ENCODE data around the gene LRPAP1.

Gene LRPAP1

DNA sequence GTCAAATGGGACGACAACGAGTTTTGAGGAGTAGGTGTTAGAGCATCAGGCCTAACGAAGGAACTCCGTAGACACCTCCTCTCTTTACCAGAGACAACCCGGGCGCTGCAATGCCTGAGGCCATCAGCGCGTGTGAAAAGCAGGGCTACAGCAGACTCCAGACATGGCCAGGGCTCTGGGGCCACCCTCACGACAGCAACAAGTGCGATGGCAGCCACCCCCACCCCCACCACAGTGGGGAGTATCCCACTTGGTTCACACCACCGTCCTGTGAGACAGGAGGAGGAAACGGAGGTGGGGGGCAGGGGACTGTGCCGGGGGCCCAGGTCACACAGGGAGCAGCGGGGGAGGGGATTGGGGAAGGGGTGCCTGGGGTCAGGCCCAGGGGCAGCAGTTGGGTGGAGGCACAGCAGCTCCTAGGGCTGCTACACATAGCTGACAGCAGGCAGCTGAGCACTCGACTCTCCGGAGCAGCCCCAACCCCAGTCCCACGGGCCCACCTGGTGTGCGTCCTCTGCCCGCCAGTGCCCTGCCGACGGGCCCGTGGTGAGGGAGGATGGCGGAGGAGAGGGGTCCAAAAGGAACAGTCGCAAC lies 8.5 kb downstream of the LRPAP1 start:
- Histone ChIP-seq H3K9ac (ENCODE audit: low read length in 2 of 2) (no peak overlapping the region), H3K27me3 (ENCODE audit: control insufficient read depth in 1 of 2, insufficient read depth in 2 of 2, low read length in 2 of 2) (no peaks in the 10 kb centered on the region), H3K36me3 (ENCODE audit: control insufficient read depth in 2 of 2, insufficient read depth in 2 of 2, low read length in 2 of 2) (peaks cover 36 to 46% of the 10 kb centered on the region in 2 donors), H3K4me3 (ENCODE audit: low read length in 2 of 2) (no peak overlapping the region), H3K4me1 (ENCODE audit: control insufficient read depth, insufficient read depth, low read length) (peaks cover 2% of the 10 kb centered on the region), H3K27ac (ENCODE audit: low read length) (no peak overlapping the region), H3K9me3 (ENCODE audit: control insufficient read depth in 2 of 2, low read length in 2 of 2) (no peaks in the 10 kb centered on the region)

DNA sequence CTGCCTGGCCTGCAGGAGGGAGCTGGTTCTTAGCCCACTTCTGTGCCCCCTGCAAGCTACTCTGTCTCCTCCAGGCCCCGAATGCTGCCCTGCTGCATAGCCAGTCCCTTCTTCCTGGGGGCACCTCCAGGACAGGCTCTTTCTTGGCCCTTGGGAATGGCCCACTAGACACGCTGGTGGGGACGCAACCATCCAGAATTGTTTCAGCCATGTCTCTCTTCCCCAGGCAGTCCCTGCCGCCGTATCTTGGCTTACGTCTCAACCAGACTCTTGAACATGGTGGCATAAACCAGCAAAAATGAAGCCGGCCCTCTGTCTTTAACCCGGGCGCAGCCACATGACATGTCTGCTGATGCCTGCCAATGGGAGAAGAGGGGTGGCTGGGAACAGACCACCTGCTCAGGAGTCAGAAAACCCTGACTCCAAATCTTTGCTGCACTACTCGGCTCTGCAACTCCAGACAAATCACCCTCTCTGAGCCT lies 9.0 kb downstream of the LRPAP1 start:
- H3K4me1 ChIP-seq (ENCODE audit: control insufficient read depth, insufficient read depth, low read length), result peaks cover 2% of the 10 kb centered on the region

DNA sequence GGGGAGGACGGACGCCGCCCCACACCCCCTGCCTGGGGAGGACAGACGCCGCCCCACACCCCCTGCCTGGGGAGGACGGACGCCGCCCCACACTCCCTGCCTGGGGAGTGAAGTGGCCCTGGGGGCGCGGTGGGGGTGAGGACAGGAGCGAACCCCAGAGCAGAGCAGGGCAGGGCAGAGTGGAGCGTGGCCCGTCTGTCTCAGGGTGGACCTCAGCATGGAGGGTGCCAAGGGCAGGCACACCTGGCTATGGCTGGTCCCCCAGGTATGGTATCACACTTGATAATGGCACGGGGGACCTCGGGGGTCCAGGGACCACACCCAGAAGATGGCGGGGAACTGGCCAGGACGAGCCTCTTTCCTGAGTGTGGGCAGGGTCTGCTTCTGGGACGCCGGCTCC lies 9.6 kb downstream of the LRPAP1 start:
- Histone ChIP-seq H3K9ac (ENCODE audit: low read length in 2 of 2) (no peak overlapping the region), H3K9me3 (ENCODE audit: control insufficient read depth in 2 of 2, low read length in 2 of 2) (no peaks in the 10 kb centered on the region), H3K4me1 (ENCODE audit: control insufficient read depth, insufficient read depth, low read length) (peaks cover 2% of the 10 kb centered on the region), H3K36me3 (ENCODE audit: control insufficient read depth in 2 of 2, insufficient read depth in 2 of 2, low read length in 2 of 2) (peaks cover 41 to 48% of the 10 kb centered on the region in 2 donors), H3K27me3 (ENCODE audit: control insufficient read depth in 1 of 2, insufficient read depth in 2 of 2, low read length in 2 of 2) (no peaks in the 10 kb centered on the region), H3K27ac (ENCODE audit: low read length) (no peak overlapping the region), H3K4me3 (ENCODE audit: low read length in 2 of 2) (no peak overlapping the region)

More for the DNA sequence above, 9.0 kb downstream of the LRPAP1 start:
- no peak overlapping the region for H3K4me3 ChIP-seq (ENCODE audit: low read length in 2 of 2)
- no peaks in the 10 kb centered on the region for H3K27me3 ChIP-seq (ENCODE audit: control insufficient read depth in 1 of 2, insufficient read depth in 2 of 2, low read length in 2 of 2)
- no peaks in the 10 kb centered on the region for H3K9me3 ChIP-seq (ENCODE audit: control insufficient read depth in 2 of 2, low read length in 2 of 2)
- peaks cover 39 to 44% of the 10 kb centered on the region in 2 donors for H3K36me3 ChIP-seq (ENCODE audit: control insufficient read depth in 2 of 2, insufficient read depth in 2 of 2, low read length in 2 of 2)
- no peak overlapping the region for H3K27ac ChIP-seq (ENCODE audit: low read length)
- H3K9ac ChIP-seq (ENCODE audit: low read length in 2 of 2), result no peak overlapping the region

DNA sequence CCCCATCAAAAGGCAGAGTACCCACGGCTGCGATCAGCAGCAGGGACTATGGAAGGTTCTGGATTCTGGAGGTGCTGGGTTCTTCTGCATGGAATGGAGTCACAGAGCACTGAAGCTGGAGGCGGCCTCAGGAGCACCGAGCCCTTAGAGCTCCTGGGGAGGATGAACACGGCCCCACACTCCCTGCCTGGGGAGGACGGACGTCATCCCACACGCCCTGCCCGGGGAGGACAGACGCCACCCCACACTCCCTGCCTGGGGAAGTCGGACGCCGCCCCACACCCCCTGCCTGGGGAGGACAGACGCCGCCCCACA lies 9.9 kb downstream of the LRPAP1 start:
- Histone ChIP-seq H3K27ac (ENCODE audit: low read length) (no peak overlapping the region), H3K36me3 (ENCODE audit: control insufficient read depth in 2 of 2, insufficient read depth in 2 of 2, low read length in 2 of 2) (peaks cover 43 to 52% of the 10 kb centered on the region in 2 donors), H3K4me1 (ENCODE audit: control insufficient read depth, insufficient read depth, low read length) (peaks cover 2% of the 10 kb centered on the region), H3K4me3 (ENCODE audit: low read length in 2 of 2) (no peak overlapping the region), H3K9ac (ENCODE audit: low read length in 2 of 2) (no peak overlapping the region), H3K9me3 (ENCODE audit: control insufficient read depth in 2 of 2, low read length in 2 of 2) (no peaks in the 10 kb centered on the region), H3K27me3 (ENCODE audit: control insufficient read depth in 1 of 2, insufficient read depth in 2 of 2, low read length in 2 of 2) (no peaks in the 10 kb centered on the region)

DNA sequence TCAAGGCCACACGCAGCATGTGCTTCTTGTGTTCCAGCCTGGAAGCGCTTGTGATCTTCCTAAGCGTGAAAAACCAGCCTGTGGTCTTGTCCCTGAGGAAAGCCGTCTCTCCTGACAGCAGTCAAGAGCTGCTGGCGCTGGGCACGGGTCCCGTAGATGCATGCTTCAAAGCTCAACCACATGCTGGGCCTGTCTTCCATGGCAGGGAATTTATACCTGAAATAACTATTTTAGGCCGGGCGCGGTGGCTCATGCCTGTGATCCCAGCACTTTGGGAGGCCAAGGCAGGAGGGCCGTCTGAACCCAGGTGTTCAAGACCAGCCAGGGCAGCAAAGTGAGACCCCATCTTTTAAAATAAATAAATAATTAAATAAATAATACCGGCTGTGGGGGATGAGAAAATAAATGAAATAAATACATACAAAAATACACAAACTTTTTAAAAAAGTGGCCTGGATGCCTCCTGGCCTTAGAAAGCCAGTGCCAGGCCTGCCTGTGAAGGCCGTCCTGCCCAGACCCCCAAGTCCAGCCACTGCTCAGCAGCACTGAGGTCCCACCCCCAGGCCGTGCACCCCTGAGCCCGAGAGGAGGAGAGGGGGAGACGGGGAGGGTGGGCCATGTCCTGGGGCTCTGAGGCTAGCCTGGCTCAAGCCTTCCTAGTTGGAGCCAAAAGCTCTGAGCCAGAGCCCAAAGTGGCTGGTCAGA lies 10.4 kb downstream of the LRPAP1 start:
- Histone ChIP-seq H3K4me1 (ENCODE audit: control insufficient read depth, insufficient read depth, low read length) (peaks cover 2% of the 10 kb centered on the region), H3K27me3 (ENCODE audit: control insufficient read depth in 1 of 2, insufficient read depth in 2 of 2, low read length in 2 of 2) (no peaks in the 10 kb centered on the region), H3K4me3 (ENCODE audit: low read length in 2 of 2) (no peak overlapping the region), H3K9ac (ENCODE audit: low read length in 2 of 2) (no peak overlapping the region), H3K36me3 (ENCODE audit: control insufficient read depth in 2 of 2, insufficient read depth in 2 of 2, low read length in 2 of 2) (peaks cover 49 to 57% of the 10 kb centered on the region in 2 donors), H3K9me3 (ENCODE audit: control insufficient read depth in 2 of 2, low read length in 2 of 2) (no peaks in the 10 kb centered on the region), H3K27ac (ENCODE audit: low read length) (no peak overlapping the region)

DNA sequence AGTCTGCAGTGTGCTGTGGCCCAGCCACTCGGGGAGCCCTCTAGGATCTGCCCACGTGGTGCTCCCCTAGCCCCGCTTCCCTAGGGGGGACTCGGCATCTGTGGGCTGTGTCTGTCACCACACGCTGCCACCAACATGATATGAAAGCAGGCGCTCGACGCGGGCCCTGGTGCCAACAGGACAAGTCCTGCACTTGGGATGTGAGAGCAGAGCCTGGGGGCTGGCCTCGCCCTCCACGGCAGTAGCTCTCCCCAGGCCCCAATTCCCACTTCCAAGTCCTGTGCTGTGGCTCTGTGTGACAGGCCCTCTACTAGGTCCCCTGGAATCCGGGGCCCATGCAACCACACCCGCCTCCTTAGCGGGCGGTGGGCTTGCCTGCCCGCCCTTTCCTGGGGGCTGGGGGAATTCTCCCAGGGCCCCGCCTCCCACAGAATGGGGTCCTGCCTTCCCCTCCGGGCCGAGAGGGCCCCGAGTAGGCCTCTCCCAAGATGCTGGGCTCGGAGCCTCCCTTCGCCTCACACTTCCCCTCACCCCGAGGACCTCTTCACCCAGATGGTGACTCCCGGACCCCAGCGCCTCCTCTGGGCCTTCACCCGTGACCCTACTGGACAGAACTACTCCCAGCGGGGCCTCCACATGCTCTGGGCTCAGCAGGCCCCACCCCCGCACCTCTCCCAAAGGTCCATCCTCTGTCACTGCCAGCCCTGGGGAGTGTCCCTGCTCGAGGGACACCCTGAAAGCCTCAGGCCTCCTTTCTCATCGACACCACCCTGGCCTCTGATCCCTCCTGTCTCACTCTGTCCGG lies 11.2 kb downstream of the LRPAP1 start:
- no peaks in the 10 kb centered on the region for H3K27me3 ChIP-seq (ENCODE audit: control insufficient read depth in 1 of 2, insufficient read depth in 2 of 2, low read length in 2 of 2)
- H3K4me1 ChIP-seq (ENCODE audit: control insufficient read depth, insufficient read depth, low read length), result peaks cover 2% of the 10 kb centered on the region
- H3K9me3 ChIP-seq (ENCODE audit: control insufficient read depth in 2 of 2, low read length in 2 of 2), result no peaks in the 10 kb centered on the region
- peaks cover 54 to 65% of the 10 kb centered on the region in 2 donors for H3K36me3 ChIP-seq (ENCODE audit: control insufficient read depth in 2 of 2, insufficient read depth in 2 of 2, low read length in 2 of 2)
- H3K27ac ChIP-seq (ENCODE audit: low read length), result no peak overlapping the region
- H3K4me3 ChIP-seq (ENCODE audit: low read length in 2 of 2), result no peak overlapping the region
- H3K9ac ChIP-seq (ENCODE audit: low read length in 2 of 2), result no peak overlapping the region

DNA sequence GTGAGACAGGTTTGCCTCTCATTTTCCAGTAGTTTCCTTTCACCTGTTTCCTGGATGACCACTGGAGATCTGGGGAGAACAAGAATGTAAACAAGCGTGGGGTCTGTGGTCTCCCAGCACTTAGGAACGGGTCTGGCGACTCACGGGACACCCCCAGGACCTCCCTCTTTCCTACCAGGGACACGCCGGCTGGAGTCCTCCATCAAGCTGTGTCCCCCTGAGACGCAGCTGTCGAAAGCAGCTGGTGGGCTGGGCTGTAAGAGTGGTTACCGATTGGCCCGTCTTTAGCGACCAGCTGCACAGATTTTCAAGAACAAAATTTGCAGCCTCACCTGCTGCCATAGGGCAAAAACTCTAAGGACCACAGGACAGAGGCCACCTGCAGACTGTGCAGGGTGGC lies 11.9 kb downstream of the LRPAP1 start:
- H3K27me3 ChIP-seq (ENCODE audit: control insufficient read depth in 1 of 2, insufficient read depth in 2 of 2, low read length in 2 of 2), result no peaks in the 10 kb centered on the region
- H3K9me3 ChIP-seq (ENCODE audit: control insufficient read depth in 2 of 2, low read length in 2 of 2), result no peaks in the 10 kb centered on the region
- peaks cover 57 to 70% of the 10 kb centered on the region in 2 donors for H3K36me3 ChIP-seq (ENCODE audit: control insufficient read depth in 2 of 2, insufficient read depth in 2 of 2, low read length in 2 of 2)
- no peak overlapping the region for H3K9ac ChIP-seq (ENCODE audit: low read length in 2 of 2)
- H3K27ac ChIP-seq (ENCODE audit: low read length), result no peak overlapping the region
- peaks cover 2% of the 10 kb centered on the region for H3K4me1 ChIP-seq (ENCODE audit: control insufficient read depth, insufficient read depth, low read length)
- H3K4me3 ChIP-seq (ENCODE audit: low read length in 2 of 2), result no peak overlapping the region

DNA sequence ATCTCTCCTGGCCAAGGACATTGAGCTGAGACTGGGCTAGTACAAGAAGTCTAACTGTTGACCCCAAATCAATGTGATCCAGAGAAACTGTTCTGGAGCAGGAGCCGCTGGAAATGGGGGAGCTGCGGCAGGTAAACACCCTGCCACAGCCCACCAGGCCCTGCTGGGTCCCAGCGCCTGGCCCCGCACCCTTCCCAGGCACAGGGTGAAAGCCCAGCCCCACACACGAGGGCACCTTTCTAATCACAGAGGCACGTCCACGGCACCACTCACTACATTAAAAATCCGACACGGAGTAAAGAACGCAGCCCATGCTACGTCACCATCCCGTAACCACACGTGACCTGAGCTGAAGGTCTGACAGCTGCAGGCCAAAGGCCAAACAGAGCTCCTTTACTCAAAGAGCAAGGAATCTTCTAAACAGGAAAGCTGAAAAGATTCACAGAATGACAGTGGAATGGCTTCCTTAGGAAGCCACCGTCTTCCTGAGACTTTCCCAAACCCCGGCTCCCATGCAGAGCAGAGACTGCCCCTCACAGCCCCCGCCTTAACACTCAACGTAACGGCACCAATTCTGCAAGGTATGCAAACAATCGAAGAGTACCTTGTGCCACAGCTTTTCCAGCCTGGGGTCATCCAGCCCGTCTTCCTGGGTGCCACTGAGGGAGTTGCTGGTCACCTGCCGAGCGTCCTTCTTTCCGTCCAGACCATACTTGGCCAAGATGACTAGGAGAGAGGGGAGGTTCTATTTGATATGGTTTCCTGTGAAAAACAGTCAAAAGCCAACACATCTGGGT lies 12.6 kb downstream of the LRPAP1 start:
- Histone ChIP-seq H3K9me3 (ENCODE audit: control insufficient read depth in 2 of 2, low read length in 2 of 2) (no peaks in the 10 kb centered on the region), H3K36me3 (ENCODE audit: control insufficient read depth in 2 of 2, insufficient read depth in 2 of 2, low read length in 2 of 2) (peaks cover 55 to 67% of the 10 kb centered on the region in 2 donors), H3K27ac (ENCODE audit: low read length) (no peak overlapping the region), H3K4me3 (ENCODE audit: low read length in 2 of 2) (no peak overlapping the region), H3K4me1 (ENCODE audit: control insufficient read depth, insufficient read depth, low read length) (peaks cover 2% of the 10 kb centered on the region), H3K27me3 (ENCODE audit: control insufficient read depth in 1 of 2, insufficient read depth in 2 of 2, low read length in 2 of 2) (no peaks in the 10 kb centered on the region), H3K9ac (ENCODE audit: low read length in 2 of 2) (no peak overlapping the region)

DNA sequence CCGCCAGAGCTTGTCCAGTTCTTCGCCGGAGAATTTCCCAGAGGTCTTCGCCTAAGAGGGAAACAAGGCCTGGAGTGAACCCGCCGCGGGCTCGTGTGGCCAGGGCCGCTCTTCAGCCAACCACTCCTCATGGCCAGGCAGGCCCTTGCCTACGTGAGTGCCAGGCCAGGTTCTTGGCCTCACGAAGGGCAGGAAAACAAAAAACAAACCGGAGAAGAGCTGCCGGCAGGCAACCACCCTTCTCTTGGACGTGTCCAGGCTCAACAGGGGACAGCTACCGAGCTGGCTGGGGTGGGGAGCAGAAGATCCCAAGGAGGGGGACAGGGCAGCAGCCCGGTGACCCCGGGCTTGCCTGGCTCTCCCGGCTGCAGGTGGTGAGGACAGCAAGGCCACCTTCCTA lies 13.3 kb downstream of the LRPAP1 start:
- Histone ChIP-seq H3K4me1 (ENCODE audit: control insufficient read depth, insufficient read depth, low read length) (no peaks in the 10 kb centered on the region), H3K27ac (ENCODE audit: low read length) (no peak overlapping the region), H3K4me3 (ENCODE audit: low read length in 2 of 2) (no peak overlapping the region), H3K9me3 (ENCODE audit: control insufficient read depth in 2 of 2, low read length in 2 of 2) (no peaks in the 10 kb centered on the region), H3K27me3 (ENCODE audit: control insufficient read depth in 1 of 2, insufficient read depth in 2 of 2, low read length in 2 of 2) (no peaks in the 10 kb centered on the region), H3K36me3 (ENCODE audit: control insufficient read depth in 2 of 2, insufficient read depth in 2 of 2, low read length in 2 of 2) (peaks cover 56 to 65% of the 10 kb centered on the region in 2 donors), H3K9ac (ENCODE audit: low read length in 2 of 2) (no peak overlapping the region)

DNA sequence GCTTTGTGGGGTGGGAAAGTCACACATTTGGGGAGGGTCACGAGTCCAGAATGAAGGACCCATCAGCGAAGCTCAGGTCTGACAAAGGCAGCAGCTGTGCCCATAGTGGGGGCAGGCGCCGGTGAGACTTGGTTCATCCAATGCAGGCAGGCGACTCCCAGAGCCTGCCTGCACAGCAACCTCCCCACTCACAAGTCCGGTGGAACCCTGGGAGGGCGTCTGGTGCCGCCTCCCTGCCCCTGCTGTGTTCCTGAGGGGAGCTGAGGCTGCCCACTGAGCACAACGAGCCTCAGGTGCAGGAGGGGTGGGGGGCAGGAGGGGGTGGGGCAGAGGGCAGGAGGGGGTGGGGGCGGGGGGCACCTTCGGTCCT lies 13.7 kb downstream of the LRPAP1 start:
- Histone ChIP-seq H3K36me3 (ENCODE audit: control insufficient read depth in 2 of 2, insufficient read depth in 2 of 2, low read length in 2 of 2) (peaks cover 58 to 67% of the 10 kb centered on the region in 2 donors), H3K4me1 (ENCODE audit: control insufficient read depth, insufficient read depth, low read length) (no peaks in the 10 kb centered on the region), H3K27ac (ENCODE audit: low read length) (no peak overlapping the region), H3K27me3 (ENCODE audit: control insufficient read depth in 1 of 2, insufficient read depth in 2 of 2, low read length in 2 of 2) (no peaks in the 10 kb centered on the region), H3K4me3 (ENCODE audit: low read length in 2 of 2) (no peak overlapping the region), H3K9me3 (ENCODE audit: control insufficient read depth in 2 of 2, low read length in 2 of 2) (no peaks in the 10 kb centered on the region), H3K9ac (ENCODE audit: low read length in 2 of 2) (no peak overlapping the region)

Data from stomach smooth muscle (tissue), 2 donors.